Neural cell (in vitro differentiated cells): ENCODE data around the gene NFIB. TPM values are rescaled to one million over a fixed set of nuclear protein-coding genes. Genes with fewer than 3 reads are reported as not detected.

ENCODE experiments used
- H2AFZ ChIP-seq: fragments of 200-600, 300-800 bp; sonication (generic), shearing (Covaris generic); 2 replicates; pipeline ENCODE4 v1.6.0; 2014; ENCODE audit warnings: low read depth, mild to moderate bottlenecking, antibody characterized with exemption, low read length, moderate library complexity
- H3F3A ChIP-seq: fragments of 200-600 bp; shearing (Covaris generic); 2 replicates; pipeline ENCODE4 v1.6.1; 2016; ENCODE audit warnings: mild to moderate bottlenecking, moderate library complexity, mixed read lengths, antibody characterized with exemption, low read length; ENCODE audit not compliant: insufficient read depth, poor library complexity, severe bottlenecking
- H3K27ac ChIP-seq: fragments of 200-600, 300-800 bp; sonication (generic), shearing (Covaris generic); 2 replicates; pipeline ENCODE4 v1.5.1; 2014; ENCODE audit warnings: mild to moderate bottlenecking, low read length, moderate library complexity
- H3K27me3 ChIP-seq: fragments of 300-800, 200-600 bp; sonication (generic), shearing (Covaris generic); 2 replicates; pipeline ENCODE4 v1.6.0; 2014; ENCODE audit warnings: mild to moderate bottlenecking, low read depth, low read length, moderate library complexity; ENCODE audit not compliant: insufficient read depth
- H3K36me3 ChIP-seq: fragments of 300-800, 200-600 bp; sonication (generic), shearing (Covaris generic); 2 replicates; pipeline ENCODE4 v1.5.1; 2014; ENCODE audit warnings: mild to moderate bottlenecking, antibody characterized with exemption, low read length, moderate library complexity; ENCODE audit not compliant: insufficient read depth
- H3K4me2 ChIP-seq: fragments of 300-800, 200-600 bp; sonication (generic), shearing (Covaris generic); 2 replicates; pipeline ENCODE4 v1.6.0; 2014; ENCODE audit warnings: mild to moderate bottlenecking, low read length
- H3K4me3 ChIP-seq: fragments of 300-800, 200-600 bp; sonication (generic), shearing (Covaris generic); 2 replicates; pipeline ENCODE4 v1.5.1; 2014; ENCODE audit warnings: mild to moderate bottlenecking, low read length, moderate library complexity
- H3K79me2 ChIP-seq: fragments of 200-600 bp; shearing (Covaris generic); replicated peaks from 2 replicates; pipeline ENCODE4 v1.6.0; 2014; ENCODE audit warnings: mild to moderate bottlenecking, low read length, moderate library complexity; ENCODE audit not compliant: insufficient read depth
- H3K9ac ChIP-seq: fragments of 300-800, 200-600 bp; sonication (generic), shearing (Covaris generic); 2 replicates; pipeline ENCODE4 v1.6.1; 2016; ENCODE audit warnings: mild to moderate bottlenecking, low read length, mixed read lengths
- H3K9me2 ChIP-seq: fragments of 200-600 bp; shearing (Covaris generic); 2 replicates; pipeline ENCODE4 v1.6.1; 2016; ENCODE audit warnings: mild to moderate bottlenecking, low read length, mixed read lengths; ENCODE audit not compliant: insufficient read depth
- H3K9me3 ChIP-seq: fragments of 200-600, 300-800 bp; sonication (generic), shearing (Covaris generic); 2 replicates; pipeline ENCODE4 v1.6.1; 2016; ENCODE audit warnings: mild to moderate bottlenecking, mixed run types, low read length, moderate library complexity, mixed read lengths
- H4K20me1 ChIP-seq: fragments of 200-600 bp; shearing (Covaris generic); 2 replicates; pipeline ENCODE4 v1.6.1; 2016; ENCODE audit warnings: mild to moderate bottlenecking, mixed run types; ENCODE audit not compliant: insufficient read depth
- EP300 ChIP-seq: fragments of 450-650 bp; conservative IDR thresholded peaks from 2 replicates; pipeline ENCODE4 v1.6.1; 2014; ENCODE audit warnings: antibody characterized with exemption, mild to moderate bottlenecking, moderate library complexity; ENCODE audit not compliant: poor library complexity, severe bottlenecking
- EZH2 ChIP-seq: fragments of 200-600, 300-800 bp; shearing (Covaris generic), sonication (generic); IDR thresholded peaks from 2 replicates; pipeline ENCODE4 v1.6.1; 2014; ENCODE audit warnings: antibody characterized with exemption, low read length, borderline replicate concordance, mild to moderate bottlenecking; ENCODE audit not compliant: insufficient read depth, poor library complexity, severe bottlenecking
- MXI1 ChIP-seq: fragments of 450-650 bp; conservative IDR thresholded peaks from 2 replicates; pipeline ENCODE4 v1.6.1; 2014; ENCODE audit warnings: antibody characterized with exemption, mild to moderate bottlenecking; ENCODE audit not compliant: poor library complexity, severe bottlenecking
- POLR2AphosphoS5 ChIP-seq: IDR thresholded peaks from 2 replicates; pipeline ENCODE4 v1.6.1; 2012
- RAD21 ChIP-seq: fragments of 450-650 bp; conservative IDR thresholded peaks from 2 replicates; pipeline ENCODE4 v1.6.1; 2014; ENCODE audit warnings: antibody characterized with exemption, mild to moderate bottlenecking, moderate library complexity
- SMC3 ChIP-seq: fragments of 450-650 bp; conservative IDR thresholded peaks from 2 replicates; pipeline ENCODE4 v1.6.1; 2014; ENCODE audit warnings: antibody characterized with exemption, mild to moderate bottlenecking, moderate library complexity; ENCODE audit not compliant: poor library complexity
- TAF1 ChIP-seq: IDR thresholded peaks from 2 replicates; pipeline ENCODE4 v1.6.1; 2012; ENCODE audit warnings: low read depth
- polyA plus RNA-seq: library from polyadenylated mRNA; depleted of rRNA; stranded (reverse); fragments of >200 nt; gene quantifications from 2 replicates; pipeline ENCODE4 v1.2.3, GENCODE V29; 2014
- TF ChIP-seq, protein P1 (sequence below): IDR thresholded peaks from 2 replicates; pipeline ENCODE4 v1.6.1; 2012; ENCODE audit warnings: borderline replicate concordance
- TF ChIP-seq, protein P2 (sequence below): fragments of 450-650 bp; IDR thresholded peaks from 2 replicates; pipeline ENCODE4 v1.5.1; 2014; ENCODE audit warnings: antibody characterized with exemption, mild to moderate bottlenecking, moderate library complexity; ENCODE audit not compliant: poor library complexity, severe bottlenecking

Gene NFIB
- polyA plus RNA-seq, 1 donor from 2014 or later: 0.73 TPM

GRCh38 chr9:14146201-14146874, 167.6 kb downstream of the NFIB start:
- no peaks in the 10 kb centered on the region for H3F3A ChIP-seq
- H3K9me3 ChIP-seq: no peaks in the 10 kb centered on the region
- no peak overlapping the region for H3K9ac ChIP-seq
- H3K9me2 ChIP-seq: no peaks in the 10 kb centered on the region
- H4K20me1 ChIP-seq: no peaks in the 10 kb centered on the region
- no peak overlapping the region for H3K27ac ChIP-seq
- H3K79me2 ChIP-seq: no peaks in the 10 kb centered on the region
- H2AFZ ChIP-seq: no peak overlapping the region
- H3K4me2 ChIP-seq: no peak overlapping the region
- H3K27me3 ChIP-seq: no peaks in the 10 kb centered on the region
- no peaks in the 10 kb centered on the region for H3K36me3 ChIP-seq
- TF ChIP-seq MXI1 (no peak), TAF1 (no peak), EZH2 (no peak), POLR2AphosphoS5 (no peak), RAD21 (no peak), SMC3 (no peak), EP300 (no peak)
- TF ChIP-seq, protein P1, sequence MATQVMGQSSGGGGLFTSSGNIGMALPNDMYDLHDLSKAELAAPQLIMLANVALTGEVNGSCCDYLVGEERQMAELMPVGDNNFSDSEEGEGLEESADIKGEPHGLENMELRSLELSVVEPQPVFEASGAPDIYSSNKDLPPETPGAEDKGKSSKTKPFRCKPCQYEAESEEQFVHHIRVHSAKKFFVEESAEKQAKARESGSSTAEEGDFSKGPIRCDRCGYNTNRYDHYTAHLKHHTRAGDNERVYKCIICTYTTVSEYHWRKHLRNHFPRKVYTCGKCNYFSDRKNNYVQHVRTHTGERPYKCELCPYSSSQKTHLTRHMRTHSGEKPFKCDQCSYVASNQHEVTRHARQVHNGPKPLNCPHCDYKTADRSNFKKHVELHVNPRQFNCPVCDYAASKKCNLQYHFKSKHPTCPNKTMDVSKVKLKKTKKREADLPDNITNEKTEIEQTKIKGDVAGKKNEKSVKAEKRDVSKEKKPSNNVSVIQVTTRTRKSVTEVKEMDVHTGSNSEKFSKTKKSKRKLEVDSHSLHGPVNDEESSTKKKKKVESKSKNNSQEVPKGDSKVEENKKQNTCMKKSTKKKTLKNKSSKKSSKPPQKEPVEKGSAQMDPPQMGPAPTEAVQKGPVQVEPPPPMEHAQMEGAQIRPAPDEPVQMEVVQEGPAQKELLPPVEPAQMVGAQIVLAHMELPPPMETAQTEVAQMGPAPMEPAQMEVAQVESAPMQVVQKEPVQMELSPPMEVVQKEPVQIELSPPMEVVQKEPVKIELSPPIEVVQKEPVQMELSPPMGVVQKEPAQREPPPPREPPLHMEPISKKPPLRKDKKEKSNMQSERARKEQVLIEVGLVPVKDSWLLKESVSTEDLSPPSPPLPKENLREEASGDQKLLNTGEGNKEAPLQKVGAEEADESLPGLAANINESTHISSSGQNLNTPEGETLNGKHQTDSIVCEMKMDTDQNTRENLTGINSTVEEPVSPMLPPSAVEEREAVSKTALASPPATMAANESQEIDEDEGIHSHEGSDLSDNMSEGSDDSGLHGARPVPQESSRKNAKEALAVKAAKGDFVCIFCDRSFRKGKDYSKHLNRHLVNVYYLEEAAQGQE: no peak
- TF ChIP-seq, protein P2, sequence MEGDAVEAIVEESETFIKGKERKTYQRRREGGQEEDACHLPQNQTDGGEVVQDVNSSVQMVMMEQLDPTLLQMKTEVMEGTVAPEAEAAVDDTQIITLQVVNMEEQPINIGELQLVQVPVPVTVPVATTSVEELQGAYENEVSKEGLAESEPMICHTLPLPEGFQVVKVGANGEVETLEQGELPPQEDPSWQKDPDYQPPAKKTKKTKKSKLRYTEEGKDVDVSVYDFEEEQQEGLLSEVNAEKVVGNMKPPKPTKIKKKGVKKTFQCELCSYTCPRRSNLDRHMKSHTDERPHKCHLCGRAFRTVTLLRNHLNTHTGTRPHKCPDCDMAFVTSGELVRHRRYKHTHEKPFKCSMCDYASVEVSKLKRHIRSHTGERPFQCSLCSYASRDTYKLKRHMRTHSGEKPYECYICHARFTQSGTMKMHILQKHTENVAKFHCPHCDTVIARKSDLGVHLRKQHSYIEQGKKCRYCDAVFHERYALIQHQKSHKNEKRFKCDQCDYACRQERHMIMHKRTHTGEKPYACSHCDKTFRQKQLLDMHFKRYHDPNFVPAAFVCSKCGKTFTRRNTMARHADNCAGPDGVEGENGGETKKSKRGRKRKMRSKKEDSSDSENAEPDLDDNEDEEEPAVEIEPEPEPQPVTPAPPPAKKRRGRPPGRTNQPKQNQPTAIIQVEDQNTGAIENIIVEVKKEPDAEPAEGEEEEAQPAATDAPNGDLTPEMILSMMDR: no peak
- no peak overlapping the region for H3K4me3 ChIP-seq

DNA sequence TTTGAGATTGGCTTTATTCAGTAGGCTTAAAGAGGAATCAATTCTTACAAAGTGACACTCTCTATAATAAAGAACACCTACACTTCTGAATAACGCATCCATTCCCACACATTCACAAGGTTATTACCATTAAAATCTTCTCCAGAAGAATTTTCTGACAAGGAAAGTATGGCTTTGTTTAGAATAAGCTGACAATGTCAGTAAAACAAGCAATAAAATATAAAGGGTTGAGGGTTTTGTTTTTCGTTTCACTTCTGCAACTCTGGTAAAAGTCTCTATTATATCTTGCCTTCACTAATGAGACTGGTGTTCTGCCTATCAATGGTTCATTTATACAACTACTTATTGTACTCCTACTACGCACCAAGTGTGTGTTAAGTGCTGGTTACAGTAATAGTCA, 169.7 kb downstream of the NFIB start:
- no peaks in the 10 kb centered on the region for H4K20me1 ChIP-seq

More for the DNA sequence above, 169.7 kb downstream of the NFIB start:
- H3K9me3 ChIP-seq: no peaks in the 10 kb centered on the region
- H3K79me2 ChIP-seq: no peaks in the 10 kb centered on the region
- no peak overlapping the region for H3K4me3 ChIP-seq
- no peaks in the 10 kb centered on the region for H3K9me2 ChIP-seq
- no peaks in the 10 kb centered on the region for H3F3A ChIP-seq
- no peak overlapping the region for H2AFZ ChIP-seq
- no peaks in the 10 kb centered on the region for H3K27me3 ChIP-seq
- H3K9ac ChIP-seq: no peak overlapping the region
- no peak overlapping the region for H3K27ac ChIP-seq
- TF ChIP-seq POLR2AphosphoS5: peak; percentile 65
- TF ChIP-seq, protein P2: no peak
- no peak for TF ChIP-seq RAD21
- TF ChIP-seq EP300: peak; percentile 88
- TF ChIP-seq MXI1: no peak
- no peak overlapping the region for H3K4me2 ChIP-seq
- no peaks in the 10 kb centered on the region for H3K36me3 ChIP-seq
